ENCODE measurements around the gene MTR. TPM values are rescaled to one million over a fixed set of nuclear protein-coding genes. Genes with fewer than 3 reads are reported as not detected.

The MTR gene
- total RNA-seq, 1 donor from 2014 or later: 43.8 TPM

DNA sequence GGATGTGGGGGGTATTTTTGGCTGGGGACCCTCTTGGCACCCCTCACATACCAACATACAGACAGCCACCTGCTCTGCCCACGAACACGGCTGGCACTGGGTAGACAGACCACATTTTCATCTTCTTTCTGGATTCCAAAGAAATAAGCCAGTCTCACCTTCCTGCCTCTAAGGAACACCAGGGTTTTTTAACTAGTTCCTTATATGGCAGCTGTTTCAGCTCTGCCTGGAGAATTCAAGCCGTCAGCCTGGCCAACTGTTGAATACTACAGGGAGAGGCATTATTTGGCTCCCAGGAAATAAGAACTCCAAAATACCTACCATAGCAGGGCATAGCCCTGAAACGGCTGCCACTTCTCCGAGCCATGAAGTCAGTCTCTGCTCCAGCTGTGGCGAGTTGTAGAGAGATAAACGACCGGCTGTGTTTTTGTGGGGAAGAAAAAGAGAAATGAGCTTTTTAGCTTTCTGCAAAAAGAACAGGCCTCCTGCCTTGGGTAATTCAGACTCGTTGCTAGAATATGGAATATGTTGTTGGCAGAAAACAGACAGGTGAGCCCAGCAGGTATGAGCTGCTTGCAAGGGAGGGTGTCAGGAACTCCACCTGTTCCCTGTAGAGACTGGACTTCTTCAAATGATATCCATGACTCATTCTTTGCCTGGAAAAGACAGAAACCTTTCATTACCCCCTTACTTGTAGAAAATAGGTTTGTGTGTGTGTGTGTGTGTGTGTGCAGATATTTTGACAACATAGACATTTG lies 157.3 kb downstream of the MTR start:
- DNase-seq (ENCODE audit: low read depth): no peak

DNA sequence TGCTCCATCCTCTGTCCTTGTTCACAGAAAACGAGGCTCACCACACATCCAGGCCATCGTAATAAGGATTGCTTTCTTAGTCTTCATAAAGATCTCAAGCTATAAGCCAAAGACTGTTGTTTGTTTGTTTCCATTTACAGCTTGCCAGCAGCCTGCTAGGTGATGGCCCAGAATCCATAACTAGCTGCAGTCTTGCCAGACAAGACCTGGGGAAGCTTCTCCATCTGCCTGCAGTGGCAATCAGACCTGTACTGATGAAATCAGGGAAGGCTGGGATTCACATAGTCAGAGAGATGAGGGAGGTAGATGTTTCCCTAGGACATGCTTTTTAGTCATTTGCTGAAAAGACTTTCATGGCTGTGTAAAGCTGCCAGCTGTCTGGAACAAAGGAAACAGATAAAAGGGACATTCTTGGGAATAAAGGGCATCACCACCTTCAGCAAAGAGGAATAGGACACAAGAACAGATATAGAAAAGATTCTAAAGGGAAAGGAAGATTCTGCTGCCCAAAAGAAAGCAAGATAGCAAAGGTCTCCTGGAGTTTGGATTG lies 158.1 kb downstream of the MTR start:
- no peak for DNase-seq (ENCODE audit: low read depth)

Other genes with a start within 250 kb of the MTR start
- gene HEATR1, start 190.8 kb upstream of the MTR start, total RNA-seq: 50.4 and 55.1 TPM in 2 replicates
- gene ACTN2, start 108.8 kb upstream of the MTR start, total RNA-seq: 0.05 TPM in 1 of 2 replicates, not detected in the other
- gene MT1HL1, start 209.1 kb downstream of the MTR start, total RNA-seq: not detected in 2 replicates
- gene RYR2, start 246.9 kb downstream of the MTR start, total RNA-seq: 0.10 TPM in 1 of 2 replicates, not detected in the other

Measured in renal cortical epithelial cell (primary cell).